Hepatocyte (in vitro differentiated cells): ENCODE results near the gene TPRX1. TPM values are rescaled to one million over a fixed set of nuclear protein-coding genes. Genes with fewer than 3 reads are reported as not detected.

ENCODE experiments used
- DNase-seq: peaks from one replicate; pipeline ENCODE4 v3.0.0-alpha.2; 2016; ENCODE audit warnings: low spot score
- H2AFZ ChIP-seq: fragments of 200-600 bp; sonication (generic); 2 replicates; pipeline ENCODE4 v1.6.0; 2016; ENCODE audit warnings: antibody characterized with exemption, mild to moderate bottlenecking
- H3K27ac ChIP-seq: fragments of 200-600 bp; sonication (generic); 2 replicates; pipeline ENCODE4 v1.5.1; 2016; ENCODE audit warnings: mild to moderate bottlenecking
- H3K27me3 ChIP-seq: fragments of 200-600 bp; sonication (generic); 2 replicates; pipeline ENCODE4 v1.6.1; 2016
- H3K36me3 ChIP-seq: fragments of 200-600 bp; sonication (generic); replicated peaks from 2 replicates; pipeline ENCODE4 v1.5.1; 2016; ENCODE audit warnings: low read depth; ENCODE audit not compliant: insufficient read depth
- H3K4me1 ChIP-seq: fragments of 200-600 bp; sonication (generic); 2 replicates; pipeline ENCODE4 v1.5.1; 2016; ENCODE audit warnings: mild to moderate bottlenecking, moderate library complexity; ENCODE audit not compliant: insufficient read depth
- H3K4me2 ChIP-seq: fragments of 200-600 bp; sonication (generic); 2 replicates; pipeline ENCODE4 v1.6.0; 2016
- H3K4me3 ChIP-seq: fragments of 200-600 bp; sonication (generic); 2 replicates; pipeline ENCODE4 v1.5.1; 2016; ENCODE audit warnings: mild to moderate bottlenecking
- H3K79me2 ChIP-seq: fragments of 200-600 bp; sonication (generic); 2 replicates; pipeline ENCODE4 v1.6.0; 2017; ENCODE audit warnings: mild to moderate bottlenecking
- H3K9me2 ChIP-seq: fragments of 200-600 bp; sonication (generic); replicated peaks from 2 replicates; pipeline ENCODE4 v1.6.0; 2017; ENCODE audit warnings: mild to moderate bottlenecking; ENCODE audit not compliant: insufficient read depth
- H3K9me3 ChIP-seq: fragments of 200-600 bp; sonication (generic); 2 replicates; pipeline ENCODE4 v1.5.1; 2016; ENCODE audit warnings: low read depth, mild to moderate bottlenecking
- H4K20me1 ChIP-seq: fragments of 200-600 bp; sonication (generic); 2 replicates; pipeline ENCODE4 v1.6.0; 2016; ENCODE audit warnings: mild to moderate bottlenecking; ENCODE audit not compliant: insufficient read depth, poor library complexity, severe bottlenecking
- EZH2 ChIP-seq: fragments of 200-600 bp; sonication (generic); IDR thresholded peaks from 2 replicates; pipeline ENCODE4 v1.6.1; 2016; ENCODE audit warnings: antibody characterized with exemption, mild to moderate bottlenecking, borderline replicate concordance
- EZH2phosphoT487 ChIP-seq: fragments of 200-600 bp; sonication (generic); IDR thresholded peaks from one replicate; pipeline ENCODE4 v1.6.1; 2018; ENCODE audit warnings: antibody characterized with exemption, mild to moderate bottlenecking, low read depth, moderate library complexity; ENCODE audit not compliant: unreplicated experiment, severe bottlenecking
- WGBS: methylation state at CpG from one replicate; pipeline ENCODE4 v1.1.6; 2016; ENCODE audit warnings: low lambda C conversion rate; ENCODE audit errors: missing lambda C conversion rate; 5-methylcytosine and 5-hydroxymethylcytosine counted together
- polyA plus RNA-seq: library from polyadenylated mRNA; unstranded; fragments of >200 nt; fragmentation: Nextera tagmentation; extraction: Ambion mirVana; gene quantifications from 2 replicates; pipeline ENCODE4 v1.2.1, GENCODE V29; 2016
- total RNA-seq: library from RNA; depleted of rRNA; stranded (reverse); fragments of >200 nt; gene quantifications from 2 replicates; pipeline ENCODE4 v1.2.3, GENCODE V29; 2014
- TF ChIP-seq, protein P1 (sequence below): fragments of 200-600 bp; sonication (generic); IDR thresholded peaks from 2 replicates; pipeline ENCODE4 v1.5.1; 2016; ENCODE audit warnings: antibody characterized with exemption, mild to moderate bottlenecking; ENCODE audit not compliant: poor library complexity

TPRX1 gene
- total and polyA plus RNA-seq, 2 experiments from 2014 or later = not detected

DNA sequence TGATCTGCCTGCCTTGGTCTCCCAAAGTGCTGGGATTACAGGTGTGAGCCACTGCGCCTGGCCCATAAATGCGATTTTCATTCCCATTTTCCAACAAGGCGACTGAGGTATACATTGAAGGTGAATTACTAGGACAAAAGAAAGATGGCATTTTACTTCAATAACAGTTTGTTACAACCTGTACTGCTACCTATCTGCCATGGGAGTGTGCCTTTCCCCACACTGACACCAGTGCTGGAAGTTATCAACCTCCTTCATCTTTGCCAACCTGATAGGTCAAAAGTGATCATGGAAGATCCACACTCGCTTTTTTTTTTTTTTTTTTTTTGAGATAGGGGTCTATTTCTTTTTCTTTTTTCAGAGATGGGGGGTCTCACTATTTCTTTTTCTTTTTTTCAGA is 28.4 kb upstream of the TPRX1 start:
- Histone ChIP-seq H3K27ac (no peak overlapping the region), H3K4me1 (no peaks in the 10 kb centered on the region), H2AFZ (no peak overlapping the region), H3K27me3 (no peaks in the 10 kb centered on the region), H3K4me3 (no peak overlapping the region), H3K36me3 (no peaks in the 10 kb centered on the region), H4K20me1 (no peaks in the 10 kb centered on the region), H3K9me3 (no peaks in the 10 kb centered on the region), H3K4me2 (no peak overlapping the region), H3K79me2 (no peaks in the 10 kb centered on the region), H3K9me2 (no peaks in the 10 kb centered on the region)
- TF ChIP-seq, protein P1, sequence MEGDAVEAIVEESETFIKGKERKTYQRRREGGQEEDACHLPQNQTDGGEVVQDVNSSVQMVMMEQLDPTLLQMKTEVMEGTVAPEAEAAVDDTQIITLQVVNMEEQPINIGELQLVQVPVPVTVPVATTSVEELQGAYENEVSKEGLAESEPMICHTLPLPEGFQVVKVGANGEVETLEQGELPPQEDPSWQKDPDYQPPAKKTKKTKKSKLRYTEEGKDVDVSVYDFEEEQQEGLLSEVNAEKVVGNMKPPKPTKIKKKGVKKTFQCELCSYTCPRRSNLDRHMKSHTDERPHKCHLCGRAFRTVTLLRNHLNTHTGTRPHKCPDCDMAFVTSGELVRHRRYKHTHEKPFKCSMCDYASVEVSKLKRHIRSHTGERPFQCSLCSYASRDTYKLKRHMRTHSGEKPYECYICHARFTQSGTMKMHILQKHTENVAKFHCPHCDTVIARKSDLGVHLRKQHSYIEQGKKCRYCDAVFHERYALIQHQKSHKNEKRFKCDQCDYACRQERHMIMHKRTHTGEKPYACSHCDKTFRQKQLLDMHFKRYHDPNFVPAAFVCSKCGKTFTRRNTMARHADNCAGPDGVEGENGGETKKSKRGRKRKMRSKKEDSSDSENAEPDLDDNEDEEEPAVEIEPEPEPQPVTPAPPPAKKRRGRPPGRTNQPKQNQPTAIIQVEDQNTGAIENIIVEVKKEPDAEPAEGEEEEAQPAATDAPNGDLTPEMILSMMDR = no peak
- no peak for TF ChIP-seq EZH2phosphoT487
- TF ChIP-seq EZH2 = no peak
- WGBS = 88% methylated on average over 4 of the region's 4 CpGs
- no peak for DNase-seq

DNA sequence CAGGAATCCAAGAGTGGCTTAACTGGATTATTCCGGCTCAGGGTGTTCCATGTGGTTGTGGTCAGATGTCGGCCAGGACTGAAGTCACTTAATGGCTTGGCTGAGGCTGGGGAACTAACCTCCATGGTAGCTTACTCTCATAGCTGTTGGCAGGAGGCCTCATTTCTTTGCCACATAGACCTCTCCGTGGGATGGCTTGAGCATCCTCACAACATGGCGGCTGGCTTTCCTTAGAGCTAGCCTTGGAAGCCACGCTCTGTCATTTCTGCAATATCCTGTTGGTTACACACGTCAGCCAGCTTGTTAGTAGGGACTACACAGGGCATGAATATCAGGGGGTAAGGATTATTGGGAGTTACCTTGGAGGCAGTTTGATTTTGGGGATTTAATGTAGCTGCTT is 22.4 kb upstream of the TPRX1 start:
- H4K20me1 ChIP-seq = no peaks in the 10 kb centered on the region
- DNase-seq = no peak
- WGBS = 96% methylated on average over 6 of the region's 6 CpGs
- no peak overlapping the region for H3K4me3 ChIP-seq
- TF ChIP-seq EZH2phosphoT487 (no peak), EZH2 (no peak)
- TF ChIP-seq, protein P1 = no peak
- no peaks in the 10 kb centered on the region for H3K9me2 ChIP-seq
- H3K27ac ChIP-seq = no peak overlapping the region
- no peak overlapping the region for H3K4me2 ChIP-seq
- H3K36me3 ChIP-seq = no peaks in the 10 kb centered on the region
- H2AFZ ChIP-seq = no peak overlapping the region
- H3K4me1 ChIP-seq = no peaks in the 10 kb centered on the region
- H3K27me3 ChIP-seq = peaks cover 4% of the 10 kb centered on the region
- no peaks in the 10 kb centered on the region for H3K79me2 ChIP-seq
- H3K9me3 ChIP-seq = no peaks in the 10 kb centered on the region

DNA sequence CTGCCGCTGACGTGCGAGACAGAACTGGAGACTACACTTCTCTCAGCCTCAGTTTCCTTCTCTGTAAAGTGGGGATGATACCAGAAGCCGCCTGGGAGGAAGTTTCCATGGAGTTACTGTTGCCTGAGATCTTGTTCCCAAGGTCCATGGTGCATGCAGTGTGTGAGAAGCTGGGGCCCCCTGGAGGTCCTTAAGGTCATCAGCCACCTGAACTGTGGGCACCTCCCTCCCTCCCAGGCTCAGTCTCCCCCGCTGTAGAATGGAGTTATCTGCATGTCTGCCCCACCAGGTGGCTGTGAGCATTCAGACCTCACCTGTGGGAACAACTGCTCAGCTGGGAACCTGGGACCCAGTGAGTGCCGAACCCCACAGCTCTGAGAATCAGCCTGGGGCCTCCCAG is 20.0 kb upstream of the TPRX1 start:
- no peaks in the 10 kb centered on the region for H3K79me2 ChIP-seq
- WGBS = 86% methylated on average over 6 of the region's 6 CpGs
- no peak overlapping the region for H2AFZ ChIP-seq
- H3K9me2 ChIP-seq = no peaks in the 10 kb centered on the region
- no peaks in the 10 kb centered on the region for H3K36me3 ChIP-seq
- DNase-seq = no peak
- H4K20me1 ChIP-seq = no peaks in the 10 kb centered on the region
- H3K4me3 ChIP-seq = no peak overlapping the region
- no peaks in the 10 kb centered on the region for H3K9me3 ChIP-seq
- H3K4me1 ChIP-seq = no peaks in the 10 kb centered on the region
- no peak overlapping the region for H3K4me2 ChIP-seq
- TF ChIP-seq, protein P1 = no peak
- TF ChIP-seq EZH2phosphoT487 (no peak), EZH2 (no peak)
- no peak overlapping the region for H3K27ac ChIP-seq
- peaks cover 23% of the 10 kb centered on the region for H3K27me3 ChIP-seq
